PC-9 (cell line): ENCODE results near the gene SCAPER.

ENCODE experiments used
- CTCF ChIP-seq: fragments of 200-600 bp; sonication (generic); conservative IDR thresholded peaks from 2 replicates; pipeline ENCODE4 v1.6.1; 2017; ENCODE audit warnings: mixed run types, antibody characterized with exemption, mild to moderate bottlenecking, moderate library complexity
- EZH2 ChIP-seq: fragments of 200-600 bp; sonication (generic); IDR thresholded peaks from 2 replicates; pipeline ENCODE4 v1.8.0; 2017; ENCODE audit warnings: antibody characterized with exemption, low read depth

GRCh38 chr15:76625267-76625666 is 279.9 kb downstream of the SCAPER start:
- TF ChIP-seq CTCF = no peak
- TF ChIP-seq EZH2 = no peak
